ENCODE results near the gene GPR32.

The GPR32 gene

GRCh38 chr19:50819636-50820035 lies 49.4 kb downstream of the GPR32 start:
- H3K27ac ChIP-seq, result no peak overlapping the region
- no peak for TF ChIP-seq CTCF (conservative IDR thresholded peaks at IDR 0.05)

GRCh38 chr19:50820086-50820485 lies 49.8 kb downstream of the GPR32 start:
- H3K27ac ChIP-seq, result no peak overlapping the region
- no peak for TF ChIP-seq CTCF (conservative IDR thresholded peaks at IDR 0.05)

- no peak for TF ChIP-seq CTCF (conservative IDR thresholded peaks at IDR 0.05)
- H3K27ac ChIP-seq, result no peak overlapping the region
Measured at GRCh38 chr19:50820549-50821247, 50.4 kb downstream of the GPR32 start.

GRCh38 chr19:50821248-50821612 lies 51.0 kb downstream of the GPR32 start:
- no peak for TF ChIP-seq CTCF (conservative IDR thresholded peaks at IDR 0.05)
- H3K27ac ChIP-seq, result no peak overlapping the region

All from VCaP (cell line).